HUES64 (cell line): ENCODE data around the gene GRIN2A.
"Not testable (repeated sequence)": the region's sequence is repeated elsewhere in the genome, so short reads cannot be mapped to it uniquely, and the experiment has no call there.

ENCODE experiments used
- H3K27ac ChIP-seq: 2 replicates; pipeline ENCODE4 v1.7.0; 2013; ENCODE audit warnings: low read depth, low read length, inconsistent platforms
- H3K27me3 ChIP-seq: 2 replicates; pipeline ENCODE4 v1.6.1; 2013; ENCODE audit warnings: mild to moderate bottlenecking, low read length; ENCODE audit not compliant: insufficient read depth
- H3K36me3 ChIP-seq: 2 replicates; pipeline ENCODE4 v1.6.1; 2013; ENCODE audit warnings: mild to moderate bottlenecking, low read length; ENCODE audit not compliant: insufficient read depth
- H3K4me1 ChIP-seq: 2 replicates; pipeline ENCODE4 v1.6.1; 2013; ENCODE audit warnings: mild to moderate bottlenecking, low read length, moderate library complexity; ENCODE audit not compliant: insufficient read depth
- H3K4me3 ChIP-seq: 2 replicates; pipeline ENCODE4 v1.5.1; 2013; ENCODE audit warnings: mild to moderate bottlenecking, low read length, moderate library complexity
- H3K9ac ChIP-seq: 2 replicates; pipeline ENCODE4 v1.6.1; 2013; ENCODE audit warnings: mild to moderate bottlenecking, low read depth, low read length
- H3K9me3 ChIP-seq: 2 replicates; pipeline ENCODE4 v1.6.1; 2013; ENCODE audit warnings: low read depth, low read length; ENCODE audit not compliant: insufficient read depth
- WGBS: fragments of 150-250, 120-280 bp; methylation state at CpG from one replicate; pipeline ENCODE4 v1.1.7; 2013; ENCODE audit warnings: missing lambda C conversion rate; 5-methylcytosine and 5-hydroxymethylcytosine counted together

Gene GRIN2A

DNA sequence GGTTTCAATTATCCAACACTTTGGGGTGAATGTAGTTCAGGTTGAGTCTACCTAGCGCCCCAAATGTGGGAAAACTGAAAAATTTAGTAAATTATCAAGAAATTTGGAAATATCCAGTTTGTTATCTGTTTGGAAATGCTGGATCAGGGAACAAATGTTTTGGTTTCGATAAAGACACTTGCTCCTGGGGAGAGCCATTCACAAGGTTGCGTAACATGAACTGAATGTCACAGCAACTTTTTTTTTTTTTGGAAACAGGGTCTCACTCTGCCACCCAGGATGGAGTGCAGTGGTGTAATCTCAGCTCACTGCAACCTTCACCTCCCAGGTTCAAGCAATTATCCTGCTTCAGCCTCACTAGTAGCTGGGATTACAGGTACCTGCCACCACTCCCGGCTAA lies 286.4 kb downstream of the GRIN2A start:
- Histone ChIP-seq H3K27ac (no peak overlapping the region), H3K9ac (no peak overlapping the region), H3K4me1 (peaks cover 1% of the 10 kb centered on the region; the same call in 1 of the 2 replicates), H3K9me3 (no peaks in the 10 kb centered on the region), H3K4me3 (no peak overlapping the region), H3K36me3 (no peaks in the 10 kb centered on the region), H3K27me3 (no peaks in the 10 kb centered on the region)
- 83% methylated on average over 4 of the region's 4 CpGs for WGBS

DNA sequence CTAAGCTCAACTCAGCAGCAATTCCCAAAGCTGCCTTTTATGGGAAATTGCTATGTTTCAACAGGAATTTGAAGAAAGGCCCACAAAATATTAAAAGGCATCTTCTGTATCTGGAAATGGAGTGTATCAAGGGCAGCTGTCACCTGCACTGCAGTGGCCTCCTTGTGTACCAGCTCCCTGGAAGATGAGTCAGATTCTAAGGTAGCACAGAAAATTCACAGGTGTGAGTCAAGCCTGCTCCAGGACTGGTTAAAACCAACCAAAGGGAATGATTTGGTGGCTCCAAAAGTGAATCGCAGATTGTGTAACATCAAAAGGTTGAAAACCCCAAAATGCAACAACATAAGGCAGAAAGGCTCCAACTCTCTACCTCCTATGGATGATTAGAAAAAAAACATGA lies 296.4 kb downstream of the GRIN2A start:
- Histone ChIP-seq H3K27me3 (no peaks in the 10 kb centered on the region), H3K4me3 (no peak overlapping the region), H3K36me3 (no peaks in the 10 kb centered on the region), H3K27ac (no peak overlapping the region), H3K4me1 (peaks cover 14% of the 10 kb centered on the region), H3K9me3 (no peaks in the 10 kb centered on the region), H3K9ac (no peak overlapping the region)
- WGBS = 89% methylated on average over 1 of the region's 1 CpG

DNA sequence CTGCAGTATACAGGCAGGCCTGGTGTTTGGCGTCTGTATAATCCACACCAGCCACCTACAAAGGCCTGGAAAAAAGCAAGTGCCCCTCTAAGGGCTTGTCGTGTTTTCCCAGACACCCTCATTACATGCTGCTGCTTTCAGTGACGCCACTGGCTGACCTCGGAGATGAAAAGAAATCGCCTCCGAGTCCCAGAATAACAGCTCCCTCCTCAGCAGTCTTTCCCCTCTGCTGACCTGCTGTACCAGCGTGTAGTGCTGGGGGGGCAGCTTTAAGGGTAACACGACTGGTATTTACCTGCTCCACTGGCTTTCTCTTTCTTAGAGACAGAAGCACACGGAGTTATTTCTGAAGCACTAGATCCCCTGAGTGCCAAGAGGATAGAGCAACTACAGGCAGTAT lies 296.8 kb downstream of the GRIN2A start:
- H3K4me1 ChIP-seq = peaks cover 10% of the 10 kb centered on the region
- no peak overlapping the region for H3K27ac ChIP-seq
- WGBS = 64% methylated on average over 9 of the region's 9 CpGs
- no peak overlapping the region for H3K4me3 ChIP-seq
- no peaks in the 10 kb centered on the region for H3K27me3 ChIP-seq
- H3K9ac ChIP-seq = no peak overlapping the region
- H3K9me3 ChIP-seq = no peaks in the 10 kb centered on the region
- H3K36me3 ChIP-seq = no peaks in the 10 kb centered on the region

DNA sequence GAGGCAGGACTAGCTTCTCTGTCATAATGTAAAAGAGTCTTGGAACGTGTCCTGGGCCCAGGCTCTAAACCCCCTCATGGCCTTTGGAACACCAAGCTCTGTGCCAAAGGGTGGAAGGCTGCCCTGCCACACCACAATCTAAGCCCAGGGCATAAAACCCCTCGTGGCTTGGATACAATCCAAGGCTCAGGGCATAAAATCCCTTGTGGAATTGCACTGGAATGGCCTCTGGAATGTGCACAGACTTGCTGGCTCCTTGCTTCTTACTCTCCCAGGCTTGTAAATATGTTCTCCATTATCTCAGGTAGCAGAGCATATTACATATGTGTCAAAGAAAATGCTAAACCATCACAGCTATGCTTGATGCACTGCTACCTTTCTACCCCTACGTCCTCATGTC lies 306.2 kb downstream of the GRIN2A start:
- not testable (repeated sequence) for H3K27ac ChIP-seq, H3K4me3 ChIP-seq, H3K9ac ChIP-seq, H3K27me3 ChIP-seq, H3K36me3 ChIP-seq, H3K9me3 ChIP-seq
- 62% methylated on average over 3 of the region's 3 CpGs for WGBS
- H3K4me1 ChIP-seq = peaks cover 11% of the 10 kb centered on the region

DNA sequence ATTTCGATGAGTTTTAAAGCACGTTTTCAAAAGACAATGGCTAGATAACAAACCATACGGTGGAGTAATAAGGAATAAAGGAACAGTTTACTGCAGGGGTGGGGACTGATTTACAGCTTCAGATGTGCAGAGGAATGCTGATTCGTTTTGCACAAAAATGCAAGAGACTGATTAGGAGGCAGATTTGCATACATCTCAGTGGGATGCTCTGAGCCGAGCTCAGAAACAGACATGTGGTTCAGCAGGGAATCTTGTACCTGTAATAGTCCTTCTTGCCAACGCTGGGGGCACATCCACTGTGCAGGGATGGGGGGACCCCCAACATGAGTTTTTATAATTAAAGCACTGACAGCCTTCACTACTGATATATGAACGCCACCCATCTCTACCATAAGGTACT lies 308.0 kb downstream of the GRIN2A start:
- H3K9me3 ChIP-seq = no peaks in the 10 kb centered on the region
- H3K9ac ChIP-seq = no peak overlapping the region
- WGBS = 46% methylated on average over 7 of the region's 7 CpGs
- H3K27me3 ChIP-seq = no peaks in the 10 kb centered on the region
- H3K4me1 ChIP-seq = peaks cover 11% of the 10 kb centered on the region
- H3K36me3 ChIP-seq = no peaks in the 10 kb centered on the region
- H3K4me3 ChIP-seq = no peak overlapping the region
- H3K27ac ChIP-seq = no peak overlapping the region

DNA sequence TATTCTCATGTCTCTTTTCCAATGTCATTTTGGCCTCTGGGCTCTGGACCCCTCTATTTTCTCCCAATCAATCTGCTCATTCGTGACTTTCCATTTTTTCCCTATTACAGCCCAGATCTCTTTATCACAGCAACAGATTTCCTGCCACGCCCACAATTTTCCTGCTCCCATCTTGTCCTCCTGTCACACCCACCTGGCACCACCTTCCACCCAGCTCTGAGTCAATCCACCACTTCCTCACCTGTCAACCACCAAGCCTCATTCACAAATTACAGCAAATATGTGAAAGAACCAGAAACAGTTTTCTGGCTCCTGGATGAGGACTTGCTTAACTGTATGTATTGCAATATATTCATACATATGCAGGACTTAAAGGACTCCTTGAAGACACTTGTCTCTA lies 311.3 kb downstream of the GRIN2A start:
- Histone ChIP-seq H3K27me3 (no peaks in the 10 kb centered on the region), H3K9ac (no peak overlapping the region), H3K9me3 (no peaks in the 10 kb centered on the region), H3K27ac (no peak overlapping the region), H3K36me3 (no peaks in the 10 kb centered on the region), H3K4me1 (peaks cover 11% of the 10 kb centered on the region), H3K4me3 (no peak overlapping the region)
- WGBS = 91% methylated on average over 2 of the region's 2 CpGs

DNA sequence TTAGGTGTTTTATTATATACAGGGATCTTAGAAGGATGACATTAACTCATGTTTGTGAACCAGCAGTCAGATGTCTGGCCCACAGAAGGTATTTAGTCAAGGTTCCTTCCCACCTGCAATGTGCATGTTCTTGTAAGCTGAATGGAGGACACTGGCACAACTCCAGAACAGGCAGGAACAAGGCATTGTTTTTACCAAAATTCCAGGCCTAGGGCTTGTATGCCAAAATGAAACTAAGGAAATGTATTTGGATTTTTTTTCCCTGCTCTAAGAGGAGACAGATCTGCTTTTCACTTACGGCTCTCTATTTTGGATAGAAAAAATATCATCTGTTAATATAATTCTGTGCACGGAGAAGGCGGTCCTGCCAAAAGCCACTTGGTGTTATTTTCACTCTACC lies 312.5 kb downstream of the GRIN2A start:
- no peaks in the 10 kb centered on the region for H3K36me3 ChIP-seq
- peaks cover 11% of the 10 kb centered on the region for H3K4me1 ChIP-seq
- no peaks in the 10 kb centered on the region for H3K27me3 ChIP-seq
- no peak overlapping the region for H3K4me3 ChIP-seq
- no peak overlapping the region for H3K27ac ChIP-seq
- H3K9ac ChIP-seq = no peak overlapping the region
- 100% methylated on average over 2 of the region's 3 CpGs for WGBS
- H3K9me3 ChIP-seq = no peaks in the 10 kb centered on the region

DNA sequence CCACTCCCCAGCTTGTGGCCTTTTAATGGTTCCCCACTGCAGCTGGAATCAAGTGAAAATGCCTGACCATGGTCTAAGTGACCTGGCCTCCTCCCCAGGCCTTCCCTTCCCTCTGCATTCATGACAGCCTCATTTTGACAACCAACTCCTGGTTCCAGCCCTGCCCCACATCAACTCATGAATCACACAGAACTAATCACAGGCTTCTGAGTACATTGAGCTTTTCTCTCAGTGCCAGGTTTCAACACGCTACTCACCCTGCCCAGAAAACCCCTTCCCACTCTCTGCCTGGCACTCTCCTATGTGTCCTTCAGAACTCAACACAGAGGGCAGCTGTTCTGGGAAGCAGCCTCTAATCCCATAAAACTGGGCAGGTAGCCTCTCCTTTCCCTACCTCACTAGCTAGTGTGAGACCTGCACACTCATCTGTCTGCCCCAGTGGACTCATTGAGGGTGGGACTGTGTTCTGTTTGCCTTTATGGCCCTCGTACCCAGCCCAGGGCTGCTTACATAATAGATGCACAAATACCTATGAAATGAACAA lies 313.6 kb downstream of the GRIN2A start:
- peaks cover 2% of the 10 kb centered on the region for H3K4me1 ChIP-seq
- H3K27me3 ChIP-seq = no peaks in the 10 kb centered on the region
- no peak overlapping the region for H3K27ac ChIP-seq
- WGBS = 96% methylated on average over 2 of the region's 2 CpGs
- no peak overlapping the region for H3K9ac ChIP-seq
- no peaks in the 10 kb centered on the region for H3K36me3 ChIP-seq
- H3K9me3 ChIP-seq = no peaks in the 10 kb centered on the region
- no peak overlapping the region for H3K4me3 ChIP-seq

DNA sequence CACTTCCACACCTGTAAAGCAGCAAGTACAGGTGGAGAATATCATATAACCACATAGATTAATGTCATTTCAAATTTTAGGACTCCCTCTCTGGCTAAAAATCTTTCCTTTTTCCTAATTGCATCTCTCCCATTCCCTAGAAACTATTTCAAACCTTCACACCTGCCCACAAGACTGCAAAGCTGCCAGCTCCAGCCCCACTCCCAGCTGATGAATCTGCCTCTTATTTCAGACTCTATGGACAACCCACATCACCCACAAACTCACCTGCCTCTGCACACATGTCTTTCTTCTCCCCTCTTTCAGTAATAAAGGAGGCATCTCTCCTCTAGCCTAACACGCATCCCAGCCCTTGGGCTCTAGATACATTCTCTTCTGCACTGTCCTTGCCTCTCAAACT lies 315.1 kb downstream of the GRIN2A start:
- Histone ChIP-seq H3K4me1 (no peaks in the 10 kb centered on the region), H3K27ac (no peak overlapping the region), H3K36me3 (no peaks in the 10 kb centered on the region), H3K9ac (no peak overlapping the region), H3K9me3 (no peaks in the 10 kb centered on the region), H3K4me3 (no peak overlapping the region), H3K27me3 (no peaks in the 10 kb centered on the region)
- 95% methylated on average over 1 of the region's 1 CpG for WGBS

DNA sequence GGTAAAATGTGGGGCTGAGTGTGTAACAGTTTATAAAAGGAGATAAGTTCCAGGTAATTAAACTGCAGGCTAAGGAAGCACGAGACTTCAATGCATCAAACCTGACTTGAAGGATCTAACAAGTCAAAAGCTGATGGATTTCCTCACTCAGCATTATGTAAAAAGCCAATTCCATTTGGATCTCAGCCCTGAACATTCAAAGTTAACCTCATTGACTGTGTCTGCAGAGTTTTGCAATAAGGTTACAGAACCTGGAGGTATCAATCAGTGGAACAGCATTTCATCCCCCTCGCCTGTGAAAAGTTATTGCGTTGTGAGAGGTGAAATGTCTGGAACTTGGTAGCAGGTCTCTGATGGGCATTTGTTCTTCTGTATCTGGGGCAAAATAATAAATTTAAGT lies 317.8 kb downstream of the GRIN2A start:
- H3K36me3 ChIP-seq = no peaks in the 10 kb centered on the region
- no peak overlapping the region for H3K4me3 ChIP-seq
- no peak overlapping the region for H3K9ac ChIP-seq
- 96% methylated on average over 3 of the region's 3 CpGs for WGBS
- no peaks in the 10 kb centered on the region for H3K27me3 ChIP-seq
- H3K27ac ChIP-seq = no peak overlapping the region
- H3K9me3 ChIP-seq = no peaks in the 10 kb centered on the region
- H3K4me1 ChIP-seq = no peaks in the 10 kb centered on the region

DNA sequence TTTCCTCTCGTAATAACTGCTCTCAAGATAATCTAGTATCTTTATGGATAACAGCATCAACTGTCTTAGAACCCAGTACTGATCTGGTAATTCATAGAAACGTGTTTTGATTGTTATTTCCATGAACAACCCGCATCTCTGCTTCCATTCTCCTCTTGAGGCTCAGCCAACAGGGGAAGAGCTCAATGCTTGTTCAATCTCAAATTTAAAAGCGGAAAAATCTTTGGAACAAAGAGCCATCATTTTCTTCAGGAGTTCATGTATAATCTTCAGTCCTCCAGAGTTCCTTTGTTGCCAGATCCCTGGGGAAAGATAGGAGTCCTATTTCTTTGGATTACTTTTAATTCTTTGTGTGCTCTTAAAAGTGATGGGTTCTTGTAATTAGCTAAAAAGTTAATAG lies 319.9 kb downstream of the GRIN2A start:
- no peak overlapping the region for H3K27ac ChIP-seq
- no peak overlapping the region for H3K4me3 ChIP-seq
- 96% methylated on average over 4 of the region's 4 CpGs for WGBS
- H3K36me3 ChIP-seq = no peaks in the 10 kb centered on the region
- no peaks in the 10 kb centered on the region for H3K9me3 ChIP-seq
- no peaks in the 10 kb centered on the region for H3K4me1 ChIP-seq
- H3K9ac ChIP-seq = no peak overlapping the region
- H3K27me3 ChIP-seq = no peaks in the 10 kb centered on the region

DNA sequence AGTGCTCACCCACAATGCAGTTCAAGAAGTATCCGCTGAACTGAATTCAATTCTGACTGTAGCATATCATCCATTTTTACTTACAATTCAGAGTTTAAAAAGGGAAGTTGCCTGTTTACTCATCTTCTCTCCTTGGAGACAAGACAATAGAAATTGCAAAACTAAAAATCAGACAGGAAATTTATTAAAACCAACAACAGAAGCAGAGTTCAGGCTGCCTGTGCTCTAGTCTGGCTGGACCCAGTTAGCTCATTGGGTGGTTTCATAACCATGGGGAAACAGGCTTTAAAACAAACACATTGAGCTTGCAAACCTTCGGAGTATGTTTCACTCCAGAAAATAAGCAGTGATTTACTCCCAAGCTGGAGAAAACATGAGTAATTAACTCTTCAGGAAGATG lies 321.4 kb downstream of the GRIN2A start:
- Histone ChIP-seq H3K4me1 (no peaks in the 10 kb centered on the region), H3K9me3 (no peaks in the 10 kb centered on the region), H3K27ac (no peak overlapping the region), H3K27me3 (no peaks in the 10 kb centered on the region), H3K36me3 (no peaks in the 10 kb centered on the region), H3K4me3 (no peak overlapping the region), H3K9ac (no peak overlapping the region)
- whole genome bisulfite sequencing = 100% methylated on average over 2 of the region's 2 CpGs
